ENCODE data around the gene IFT172. TPM values are rescaled to one million over a fixed set of nuclear protein-coding genes. Genes with fewer than 3 reads are reported as not detected.
A peak's percentile ranks its signal among the peaks of the same experiment; 100 is the strongest.
"Not testable (repeated sequence)": the region's sequence is repeated elsewhere in the genome, so short reads cannot be mapped to it uniquely, and the experiment has no call there.

IFT172 gene
- 5.0 and 5.5 TPM in 2 replicates for total RNA-seq

- Histone ChIP-seq H3K4me3 (ENCODE audit: low read depth, low read length) (peak within 1 kb of the TSS; percentile 42), H3K27me3 (ENCODE audit: control insufficient read depth, insufficient read depth, low read length) (no peaks in the 10 kb centered on the region), H3K36me3 (ENCODE audit: control insufficient read depth, insufficient read depth, low read length) (no peaks in the 10 kb centered on the region)
- DNase-seq (ENCODE audit: low read depth) = peak; percentile 99
- FAIRE-seq = peak; percentile 98
- TF ChIP-seq CTCF (IDR thresholded peaks at IDR 0.05; ENCODE audit: insufficient read depth, low read length, severe bottlenecking) = no peak
Observed at GRCh38 chr2:27489498-27490397, at the start of gene IFT172. Gene IFT172 (minus strand): TSS chr2:27489743. CDS start chr2:27489653, 90 bp downstream.

GRCh38 chr2:27538839-27539450 lies 49.4 kb upstream of the IFT172 start:
- not testable (repeated sequence) for H3K27me3 ChIP-seq (ENCODE audit: control insufficient read depth, insufficient read depth, low read length); H3K36me3 ChIP-seq (ENCODE audit: control insufficient read depth, insufficient read depth, low read length); FAIRE-seq; DNase-seq (ENCODE audit: low read depth); H3K4me3 ChIP-seq (ENCODE audit: low read depth, low read length)

GRCh38 chr2:27537287-27537686 lies 47.7 kb upstream of the IFT172 start:
- FAIRE-seq (no peak), DNase-seq (ENCODE audit: low read depth) (no peak)
- Histone ChIP-seq H3K36me3 (ENCODE audit: control insufficient read depth, insufficient read depth, low read length) (no peaks in the 10 kb centered on the region), H3K27me3 (ENCODE audit: control insufficient read depth, insufficient read depth, low read length) (no peaks in the 10 kb centered on the region), H3K4me3 (ENCODE audit: low read depth, low read length) (no peak overlapping the region)
- TF ChIP-seq CTCF (IDR thresholded peaks at IDR 0.05; ENCODE audit: insufficient read depth, low read length, severe bottlenecking) = no peak

- FAIRE-seq = no peak
- no peaks in the 10 kb centered on the region for H3K36me3 ChIP-seq (ENCODE audit: control insufficient read depth, insufficient read depth, low read length)
- no peaks in the 10 kb centered on the region for H3K27me3 ChIP-seq (ENCODE audit: control insufficient read depth, insufficient read depth, low read length)
- TF ChIP-seq CTCF (IDR thresholded peaks at IDR 0.05; ENCODE audit: insufficient read depth, low read length, severe bottlenecking) = no peak
- DNase-seq (ENCODE audit: low read depth) = no peak
- H3K4me3 ChIP-seq (ENCODE audit: low read depth, low read length) = no peak overlapping the region
Observed at GRCh38 chr2:27531983-27532382, 42.4 kb upstream of the IFT172 start.

- no peak for TF ChIP-seq CTCF (IDR thresholded peaks at IDR 0.05; ENCODE audit: insufficient read depth, low read length, severe bottlenecking)
- peak; percentile 39 for DNase-seq (ENCODE audit: low read depth)
- no peak for FAIRE-seq
- Histone ChIP-seq H3K4me3 (ENCODE audit: low read depth, low read length) (no peak overlapping the region), H3K36me3 (ENCODE audit: control insufficient read depth, insufficient read depth, low read length) (no peaks in the 10 kb centered on the region), H3K27me3 (ENCODE audit: control insufficient read depth, insufficient read depth, low read length) (no peaks in the 10 kb centered on the region)
Observed at GRCh38 chr2:27527182-27527581, 37.6 kb upstream of the IFT172 start.

GRCh38 chr2:27522400-27522945 lies 32.9 kb upstream of the IFT172 start:
- TF ChIP-seq CTCF (IDR thresholded peaks at IDR 0.05; ENCODE audit: insufficient read depth, low read length, severe bottlenecking) = no peak
- FAIRE-seq = no peak
- no peaks in the 10 kb centered on the region for H3K36me3 ChIP-seq (ENCODE audit: control insufficient read depth, insufficient read depth, low read length)
- no peak for DNase-seq (ENCODE audit: low read depth)
- H3K27me3 ChIP-seq (ENCODE audit: control insufficient read depth, insufficient read depth, low read length) = peaks cover 2% of the 10 kb centered on the region
- H3K4me3 ChIP-seq (ENCODE audit: low read depth, low read length) = no peak overlapping the region

Measured in bronchial epithelial cell (primary cell).